ENCODE measurements around the gene NLRP5. TPM values are rescaled to one million over a fixed set of nuclear protein-coding genes. Genes with fewer than 3 reads are reported as not detected.

The NLRP5 gene
- total and polyA plus RNA-seq, 8 donors: not detected

DNA sequence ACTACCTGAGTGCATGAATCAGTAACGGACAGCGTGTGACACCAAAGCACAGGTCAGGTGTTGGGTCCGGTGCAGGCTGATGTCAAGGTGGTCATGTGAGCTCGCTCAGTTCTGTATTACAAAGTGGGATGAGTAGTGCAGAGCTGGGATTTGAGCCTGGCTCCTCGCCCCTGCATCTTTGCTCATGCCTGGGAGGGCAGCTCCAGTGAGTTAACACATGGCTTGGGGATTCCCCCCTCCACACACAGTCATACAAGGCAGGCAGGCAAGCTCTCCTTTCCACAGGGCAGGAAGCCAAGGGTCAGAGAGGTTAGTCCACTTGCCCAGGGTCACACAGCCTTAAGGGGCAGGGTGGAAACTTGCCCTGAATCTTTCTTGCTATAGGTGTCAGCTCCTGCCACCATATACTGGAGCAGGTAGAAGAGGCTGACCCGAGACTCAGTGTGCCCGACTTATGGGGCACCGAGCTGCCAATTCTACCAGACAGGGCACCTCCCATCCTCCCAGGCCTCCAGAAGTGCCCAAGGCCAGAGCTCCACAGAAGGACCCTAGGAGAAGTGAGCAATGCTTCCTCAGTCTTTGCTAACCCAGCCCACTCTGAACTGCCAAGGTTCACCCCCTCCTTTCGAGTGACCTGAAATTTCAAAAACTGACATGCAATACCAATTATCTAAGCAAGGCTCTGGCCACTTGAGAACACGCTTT lies 99.1 kb downstream of the NLRP5 start:
- ATAC-seq (peak; percentile 5), DNase-seq (no peak)
- H3K9me3 ChIP-seq: no peaks in the 10 kb centered on the region
- H3K36me3 ChIP-seq: peaks cover 0 to 57% of the 10 kb centered on the region in 2 donors
- peaks cover 8 to 16% of the 10 kb centered on the region in 2 donors for H3K4me1 ChIP-seq
- no peak overlapping the region for H3K27ac ChIP-seq
- no peak overlapping the region for H3K4me3 ChIP-seq
- peaks cover 0 to 8% of the 10 kb centered on the region in 2 donors for H3K27me3 ChIP-seq
- intact Hi-C loops (cut with DNase I): no loop called here
- TF ChIP-seq, protein P1, sequence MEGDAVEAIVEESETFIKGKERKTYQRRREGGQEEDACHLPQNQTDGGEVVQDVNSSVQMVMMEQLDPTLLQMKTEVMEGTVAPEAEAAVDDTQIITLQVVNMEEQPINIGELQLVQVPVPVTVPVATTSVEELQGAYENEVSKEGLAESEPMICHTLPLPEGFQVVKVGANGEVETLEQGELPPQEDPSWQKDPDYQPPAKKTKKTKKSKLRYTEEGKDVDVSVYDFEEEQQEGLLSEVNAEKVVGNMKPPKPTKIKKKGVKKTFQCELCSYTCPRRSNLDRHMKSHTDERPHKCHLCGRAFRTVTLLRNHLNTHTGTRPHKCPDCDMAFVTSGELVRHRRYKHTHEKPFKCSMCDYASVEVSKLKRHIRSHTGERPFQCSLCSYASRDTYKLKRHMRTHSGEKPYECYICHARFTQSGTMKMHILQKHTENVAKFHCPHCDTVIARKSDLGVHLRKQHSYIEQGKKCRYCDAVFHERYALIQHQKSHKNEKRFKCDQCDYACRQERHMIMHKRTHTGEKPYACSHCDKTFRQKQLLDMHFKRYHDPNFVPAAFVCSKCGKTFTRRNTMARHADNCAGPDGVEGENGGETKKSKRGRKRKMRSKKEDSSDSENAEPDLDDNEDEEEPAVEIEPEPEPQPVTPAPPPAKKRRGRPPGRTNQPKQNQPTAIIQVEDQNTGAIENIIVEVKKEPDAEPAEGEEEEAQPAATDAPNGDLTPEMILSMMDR (IDR thresholded peaks at IDR 0.05): no peak

DNA sequence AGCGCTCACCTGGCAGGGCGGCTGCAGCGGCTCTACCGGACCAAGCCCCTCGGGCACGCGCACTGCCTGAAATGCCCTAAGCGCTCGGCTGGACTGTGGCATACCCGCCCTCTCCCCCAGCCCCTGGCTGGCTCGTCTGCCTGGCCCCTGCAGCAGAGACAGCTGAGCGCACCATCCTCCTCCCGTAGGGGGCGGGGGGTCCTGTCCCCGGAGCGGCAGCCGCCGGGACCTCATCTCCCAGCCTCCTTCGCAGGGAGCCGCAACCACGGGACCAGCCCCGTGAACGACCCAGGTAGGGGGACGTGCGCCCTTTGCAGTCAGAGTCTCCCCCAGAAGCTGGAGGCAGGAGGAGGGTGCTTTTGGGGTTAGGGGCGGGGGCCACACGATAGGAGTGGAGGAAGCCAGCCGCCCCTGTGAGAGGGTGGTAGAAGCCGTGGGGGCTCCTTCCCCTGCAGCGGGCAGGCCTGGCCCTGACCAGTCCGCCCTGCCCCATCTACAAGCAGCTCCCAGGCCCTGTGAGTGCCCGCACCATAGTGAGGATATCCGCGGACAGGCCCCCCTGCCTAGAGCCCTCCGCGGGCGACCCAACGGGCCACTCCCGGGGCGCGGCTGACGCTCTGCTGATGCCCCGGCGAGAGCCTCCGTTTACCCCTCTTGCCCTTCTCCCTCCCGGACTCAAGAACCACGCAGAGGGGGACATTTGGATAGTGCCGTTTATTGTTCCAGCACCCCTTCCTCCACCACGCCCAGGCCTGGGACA lies 100.3 kb downstream of the NLRP5 start:
- TF ChIP-seq, protein P1 (IDR thresholded peaks at IDR 0.05): no peak
- ATAC-seq (no peak), DNase-seq (peak in 1 of 4 donors; percentile 63)
- Histone ChIP-seq H3K27me3 (peaks cover 0 to under 1% of the 10 kb centered on the region in 2 donors), H3K4me1 (peaks cover 0 to 15% of the 10 kb centered on the region in 2 donors), H3K36me3 (peaks cover 0 to 58% of the 10 kb centered on the region in 2 donors), H3K27ac (no peak overlapping the region), H3K4me3 (no peak overlapping the region), H3K9me3 (no peaks in the 10 kb centered on the region)
- intact Hi-C loops (cut with DNase I): no loop called here

DNA sequence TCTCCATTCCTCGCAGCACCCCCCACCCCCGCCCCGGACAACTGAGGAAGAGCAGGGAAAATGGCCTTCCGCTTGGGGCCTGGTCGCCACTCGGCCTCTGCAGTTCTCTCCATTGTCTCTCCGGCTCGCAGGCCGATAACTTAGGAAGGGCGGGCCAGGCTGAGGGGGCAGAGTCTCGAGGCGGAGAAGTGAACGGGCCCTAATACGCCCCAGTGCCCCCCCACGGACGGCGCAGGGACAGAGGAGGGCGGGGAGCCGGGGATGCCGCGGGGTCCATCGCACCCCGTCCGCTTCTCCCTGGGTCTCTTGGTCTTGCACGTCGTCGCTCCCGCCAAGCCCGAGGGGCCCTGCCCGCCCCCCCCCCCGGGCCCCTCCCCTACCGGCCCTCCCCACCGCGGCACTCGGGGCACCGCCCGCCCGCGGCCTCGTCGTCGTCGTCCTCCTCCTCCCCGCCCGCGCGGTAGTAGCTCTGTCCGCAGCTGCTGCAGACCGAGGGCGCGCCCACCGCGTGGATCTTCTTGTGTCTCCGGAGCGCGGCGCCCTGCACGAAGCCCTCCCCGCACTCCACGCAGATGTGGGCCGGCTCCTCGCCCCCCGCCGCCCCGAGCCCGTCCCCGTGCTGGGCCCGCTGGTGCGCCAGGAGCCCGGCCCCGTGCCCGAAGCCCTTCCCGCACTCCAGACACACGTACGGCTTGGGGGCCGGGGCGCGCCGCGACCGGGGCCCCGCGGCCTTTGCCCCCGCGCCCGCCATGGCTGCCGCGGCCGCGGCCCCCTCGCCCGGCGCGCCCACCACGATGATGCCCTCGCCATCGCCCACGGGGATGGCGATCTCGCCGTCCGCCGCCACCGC lies 101.3 kb downstream of the NLRP5 start:
- intact Hi-C loops (cut with DNase I): no loop called here
- Histone ChIP-seq H3K4me3 (no peak overlapping the region), H3K9me3 (no peaks in the 10 kb centered on the region), H3K36me3 (peaks cover 0 to 59% of the 10 kb centered on the region in 2 donors), H3K4me1 (peaks cover 0 to 15% of the 10 kb centered on the region in 2 donors), H3K27ac (no peak overlapping the region), H3K27me3 (no peaks in the 10 kb centered on the region)
- TF ChIP-seq, protein P1 (IDR thresholded peaks at IDR 0.05): no peak
- peak in 1 of 4 donors; percentile 74 for DNase-seq
- ATAC-seq: no peak

DNA sequence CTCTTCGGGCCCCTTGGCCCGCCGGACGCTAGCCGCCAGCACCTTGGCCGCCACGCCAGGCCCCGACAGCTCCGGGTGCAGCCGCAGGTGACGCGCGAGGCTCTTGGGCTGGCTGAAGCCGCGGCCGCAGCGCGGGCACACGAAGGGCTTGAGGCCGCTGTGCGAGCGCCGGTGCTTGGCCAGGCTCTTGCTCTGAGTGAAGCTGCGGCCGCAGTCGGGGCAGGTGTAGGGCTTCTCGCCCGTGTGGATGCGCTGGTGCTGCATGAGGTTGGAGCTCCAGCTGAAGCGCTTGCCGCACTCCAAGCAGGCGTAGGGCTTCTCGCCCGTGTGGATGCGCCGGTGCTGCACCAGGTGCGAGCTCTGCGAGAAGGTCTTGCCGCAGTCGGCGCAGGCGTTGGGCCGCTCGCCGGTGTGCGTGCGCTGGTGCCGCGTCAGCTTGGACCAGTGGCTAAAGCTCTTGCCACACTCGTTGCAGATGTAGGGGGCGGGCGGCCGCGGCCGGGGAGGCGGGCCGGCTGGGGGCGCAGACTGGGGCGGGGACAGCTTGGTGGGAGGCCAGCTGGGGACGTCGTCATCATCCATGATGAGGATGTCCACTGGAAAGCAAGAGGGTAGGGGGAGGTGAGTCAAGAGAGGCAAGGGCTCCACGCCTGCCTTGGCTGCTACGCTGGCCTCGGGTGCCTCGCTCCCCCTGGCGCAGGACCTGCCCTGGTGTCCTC lies 102.1 kb downstream of the NLRP5 start:
- Histone ChIP-seq H3K27me3 (no peaks in the 10 kb centered on the region), H3K27ac (no peak overlapping the region), H3K4me1 (peaks cover 0 to 15% of the 10 kb centered on the region in 2 donors), H3K9me3 (no peaks in the 10 kb centered on the region), H3K36me3 (peaks cover 0 to 67% of the 10 kb centered on the region in 2 donors), H3K4me3 (no peak overlapping the region)
- DNase-seq: peak in 1 of 4 donors; percentile 81
- no peak for ATAC-seq
- TF ChIP-seq, protein P1 (IDR thresholded peaks at IDR 0.05): no peak
- intact Hi-C loops (cut with DNase I): no loop called here

All from left lung (tissue), 10 donors.